HG03175 (cell line): ENCODE measurements around the gene KCNF1.

Source experiments
- ATAC-seq: cut with Tn5 transposase; IDR thresholded peaks from one replicate; pipeline ENCODE4 v1.9.1; 2021; ENCODE audit warnings: mild to moderate bottlenecking, moderate library complexity; ENCODE audit not compliant: unreplicated experiment

The KCNF1 gene

DNA sequence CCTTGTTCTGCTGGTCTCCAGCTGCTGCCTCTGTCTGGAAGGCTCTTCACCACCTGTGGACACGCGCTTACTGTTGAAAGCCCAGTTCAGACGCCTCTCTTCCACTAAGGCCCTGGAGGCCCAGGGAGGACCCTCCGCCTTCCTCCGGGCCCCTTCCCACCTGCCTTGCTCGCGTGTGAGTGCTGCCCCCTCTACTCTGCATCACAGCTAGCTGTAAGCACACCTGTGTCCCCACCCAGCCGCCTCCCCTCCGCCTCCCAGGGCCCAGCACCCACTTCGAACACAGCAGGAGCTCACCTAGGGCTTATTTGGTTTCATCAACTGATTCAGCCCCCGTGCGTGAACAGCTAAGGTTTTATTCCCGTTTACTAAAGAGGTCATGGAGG, 49.7 kb downstream of the KCNF1 start:
- no peak for ATAC-seq

DNA sequence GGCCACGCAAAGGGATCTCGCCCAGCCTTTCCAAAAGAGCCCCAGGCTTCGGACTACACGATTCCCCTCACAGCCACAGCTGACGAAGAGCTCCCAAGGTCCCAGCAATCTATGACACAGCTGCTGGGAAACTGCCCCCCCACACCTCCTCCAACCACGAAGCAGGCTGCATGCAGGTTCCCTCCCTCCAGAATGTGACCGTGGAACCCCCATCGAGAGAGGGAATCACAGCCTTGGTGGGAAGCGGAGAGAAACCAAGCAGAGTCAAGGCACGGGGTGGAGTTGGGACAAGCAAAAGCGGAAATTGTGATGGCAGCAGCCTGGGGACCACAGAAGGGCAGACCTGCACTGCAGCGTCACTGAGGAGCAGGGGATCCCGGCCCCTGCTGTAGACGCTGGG, 50.3 kb downstream of the KCNF1 start:
- ATAC-seq, result no peak

DNA sequence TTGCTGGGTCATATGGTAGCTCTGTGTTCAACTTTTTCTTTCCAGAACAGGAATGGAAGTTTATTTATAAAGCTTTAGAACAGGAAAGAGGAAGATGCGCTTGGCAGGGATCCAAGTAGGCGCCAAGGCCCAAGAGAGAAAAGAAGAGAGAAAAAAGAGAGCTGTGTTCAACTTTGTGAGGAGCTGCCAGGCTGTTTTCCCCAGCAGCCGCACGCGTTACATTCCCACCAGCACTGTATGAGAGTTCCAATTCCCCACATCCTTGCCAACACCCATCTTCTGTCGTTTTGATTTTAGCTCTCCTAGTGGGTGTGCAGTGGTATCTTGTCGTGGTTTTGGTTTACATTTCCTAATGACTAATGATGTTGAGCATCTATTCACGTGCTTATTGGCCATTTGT, 51.4 kb downstream of the KCNF1 start:
- ATAC-seq, result no peak
